GM23338 (cell line): ENCODE results near the gene CDK18. TPM values are rescaled to one million over a fixed set of nuclear protein-coding genes. Genes with fewer than 3 reads are reported as not detected.

Experiments
- ATAC-seq: fragments of 200-7000 bp; cut with Tn5 transposase; 3 replicates; pipeline ENCODE4 v1.9.1; 2020
- DNase-seq: peaks from one replicate; pipeline ENCODE4 v3.0.0-alpha.2; 2015; ENCODE audit warnings: low spot score
- H2AFZ ChIP-seq: fragments of 200-600 bp; sonication (generic); 2 replicates; pipeline ENCODE4 v1.8.0; 2016; ENCODE audit warnings: antibody characterized with exemption, mild to moderate bottlenecking, moderate library complexity
- H3F3A ChIP-seq: fragments of 200-600 bp; sonication (generic); replicated peaks from 2 replicates; pipeline ENCODE4 v1.8.0; 2017; ENCODE audit warnings: antibody characterized with exemption, mixed run types, low read depth
- H3K27ac ChIP-seq: fragments of 200-600 bp; sonication (generic); 2 replicates; pipeline ENCODE4 v1.6.1; 2016; ENCODE audit warnings: low read depth
- H3K27me3 ChIP-seq: fragments of 200-600 bp; sonication (generic); 2 replicates; pipeline ENCODE4 v1.8.0; 2016; ENCODE audit warnings: mild to moderate bottlenecking, mixed run types, moderate library complexity; ENCODE audit not compliant: insufficient read depth
- H3K36me3 ChIP-seq: fragments of 200-600 bp; sonication (generic); 2 replicates; pipeline ENCODE4 v1.8.0; 2016; ENCODE audit warnings: mild to moderate bottlenecking; ENCODE audit not compliant: insufficient read depth
- H3K4me1 ChIP-seq: fragments of 200-600 bp; sonication (generic); 2 replicates; pipeline ENCODE4 v1.8.0; 2016; ENCODE audit warnings: mild to moderate bottlenecking, moderate library complexity; ENCODE audit not compliant: insufficient read depth
- H3K4me2 ChIP-seq: fragments of 200-600 bp; sonication (generic); 2 replicates; pipeline ENCODE4 v1.7.1; 2017; ENCODE audit warnings: mixed run types
- H3K4me3 ChIP-seq: fragments of 200-600 bp; sonication (generic); 2 replicates; pipeline ENCODE4 v1.6.1; 2016; ENCODE audit warnings: mixed run types
- H3K79me2 ChIP-seq: fragments of 200-600 bp; sonication (generic); replicated peaks from 2 replicates; pipeline ENCODE4 v1.8.0; 2017; ENCODE audit warnings: mild to moderate bottlenecking; ENCODE audit not compliant: insufficient read depth
- H3K9me2 ChIP-seq: fragments of 200-600 bp; sonication (generic); 2 replicates; pipeline ENCODE4 v1.8.0; 2017; ENCODE audit not compliant: insufficient read depth
- H4K20me1 ChIP-seq: fragments of 200-600 bp; sonication (generic); replicated peaks from 2 replicates; pipeline ENCODE4 v1.8.0; 2017; ENCODE audit warnings: mild to moderate bottlenecking; ENCODE audit not compliant: insufficient read depth
- H3K27ac Mint-ChIP-seq: 2 replicates; pipeline ENCODE4 v1.8.0; 2020; ENCODE audit warnings: inconsistent platforms, mild to moderate bottlenecking, moderate library complexity, mixed read lengths
- H3K27me3 Mint-ChIP-seq: 3 replicates; pipeline ENCODE4 v1.8.0; 2022; ENCODE audit warnings: low read depth, mild to moderate bottlenecking, moderate library complexity, mixed read lengths, inconsistent platforms; ENCODE audit not compliant: insufficient read depth, poor library complexity
- H3K36me3 Mint-ChIP-seq: 3 replicates; pipeline ENCODE4 v1.8.0; 2021; ENCODE audit warnings: low read depth, mild to moderate bottlenecking, inconsistent platforms, moderate library complexity, mixed read lengths
- H3K4me1 Mint-ChIP-seq: 3 replicates; pipeline ENCODE4 v1.8.0; 2020; ENCODE audit warnings: mild to moderate bottlenecking, inconsistent platforms, mixed read lengths
- H3K4me3 Mint-ChIP-seq: 3 replicates; pipeline ENCODE4 v1.8.0; 2021; ENCODE audit warnings: moderate library complexity, mild to moderate bottlenecking, inconsistent platforms, mixed read lengths
- H3K9me3 Mint-ChIP-seq: 3 replicates; pipeline ENCODE4 v1.8.0; 2020; ENCODE audit warnings: moderate library complexity, mild to moderate bottlenecking, inconsistent platforms, mixed read lengths
- CREB1 ChIP-seq: fragments of 250-450 bp; sonication (Bioruptor Pico); IDR thresholded peaks from 2 replicates; pipeline ENCODE4 v1.5.0; 2020; ENCODE audit warnings: low read depth, mild to moderate bottlenecking, moderate library complexity
- EZH2 ChIP-seq: fragments of 200-600 bp; sonication (generic); IDR thresholded peaks from one replicate; pipeline ENCODE4 v1.8.0; 2017; ENCODE audit warnings: antibody characterized with exemption, mild to moderate bottlenecking, low read depth; ENCODE audit not compliant: unreplicated experiment
- EZH2phosphoT487 ChIP-seq: fragments of 200-600 bp; sonication (generic); IDR thresholded peaks from one replicate; pipeline ENCODE4 v1.8.1; 2018; ENCODE audit warnings: antibody characterized with exemption; ENCODE audit not compliant: unreplicated experiment
- JUNB ChIP-seq: IDR thresholded peaks from one replicate; pipeline ENCODE4 v1.6.1; 2016; ENCODE audit warnings: antibody characterized with exemption; ENCODE audit not compliant: unreplicated experiment
- NANOG ChIP-seq: IDR thresholded peaks from 2 replicates; pipeline ENCODE4 v1.6.1; 2016; ENCODE audit warnings: antibody characterized with exemption, borderline replicate concordance
- POLR2AphosphoS5 ChIP-seq: IDR thresholded peaks from 2 replicates; pipeline ENCODE4 v1.6.1; 2016; ENCODE audit warnings: antibody characterized with exemption, low read depth
- STAT1 ChIP-seq: IDR thresholded peaks from one replicate; pipeline ENCODE4 v1.6.1; 2016; ENCODE audit warnings: antibody characterized with exemption; ENCODE audit not compliant: unreplicated experiment
- ZNF114 ChIP-seq: fragments of 250-450 bp; sonication (Bioruptor Pico); IDR thresholded peaks from 2 replicates; pipeline ENCODE4 v1.5.0; 2020; ENCODE audit warnings: mild to moderate bottlenecking, moderate library complexity
- ZNF331 ChIP-seq: fragments of 250-450 bp; sonication (Bioruptor Pico); IDR thresholded peaks from 2 replicates; pipeline ENCODE4 v1.5.0; 2020; ENCODE audit warnings: low read depth, mild to moderate bottlenecking, moderate library complexity
- polyA plus RNA-seq: library from polyadenylated mRNA; unstranded; fragments of >200 nt; fragmentation: Nextera tagmentation; extraction: Ambion mirVana; gene quantifications from 2 replicates; pipeline ENCODE4 v1.2.1, GENCODE V29; 2016
- total RNA-seq: library from RNA; depleted of rRNA; stranded (reverse); fragments of >200 nt; shearing (Covaris generic); gene quantifications from 2 replicates; pipeline ENCODE4 v1.2.3, GENCODE V29; 2014
- TF ChIP-seq, protein P1 (sequence below): IDR thresholded peaks from one replicate; pipeline ENCODE4 v1.6.1; 2018; ENCODE audit warnings: antibody characterized with exemption; ENCODE audit not compliant: unreplicated experiment
- TF ChIP-seq, protein P2 (sequence below): fragments of 250-450 bp; sonication (Bioruptor Pico); IDR thresholded peaks from 2 replicates; pipeline ENCODE4 v1.5.0; 2020; ENCODE audit warnings: mild to moderate bottlenecking, moderate library complexity
- TF ChIP-seq, protein P3 (sequence below), 2 experiments: fragments of 200-600 bp in 1 of 2; sonication (generic) in 1 of 2; conservative IDR thresholded peaks; 2 replicates each; pipeline versions ENCODE4 v1.5.1 to v1.6.1; 2016 to 2017; ENCODE audit warnings: antibody characterized with exemption in 2 of 2, low read depth in 2 of 2, mild to moderate bottlenecking in 2 of 2, moderate library complexity in 1 of 2
- TF ChIP-seq, protein P4 (sequence below): IDR thresholded peaks from 2 replicates; pipeline ENCODE4 v1.6.1; 2016; ENCODE audit warnings: antibody characterized with exemption

The CDK18 gene
- total and polyA plus RNA-seq, 2 experiments from 2014 or later: 21.1 to 46.5 TPM

DNA sequence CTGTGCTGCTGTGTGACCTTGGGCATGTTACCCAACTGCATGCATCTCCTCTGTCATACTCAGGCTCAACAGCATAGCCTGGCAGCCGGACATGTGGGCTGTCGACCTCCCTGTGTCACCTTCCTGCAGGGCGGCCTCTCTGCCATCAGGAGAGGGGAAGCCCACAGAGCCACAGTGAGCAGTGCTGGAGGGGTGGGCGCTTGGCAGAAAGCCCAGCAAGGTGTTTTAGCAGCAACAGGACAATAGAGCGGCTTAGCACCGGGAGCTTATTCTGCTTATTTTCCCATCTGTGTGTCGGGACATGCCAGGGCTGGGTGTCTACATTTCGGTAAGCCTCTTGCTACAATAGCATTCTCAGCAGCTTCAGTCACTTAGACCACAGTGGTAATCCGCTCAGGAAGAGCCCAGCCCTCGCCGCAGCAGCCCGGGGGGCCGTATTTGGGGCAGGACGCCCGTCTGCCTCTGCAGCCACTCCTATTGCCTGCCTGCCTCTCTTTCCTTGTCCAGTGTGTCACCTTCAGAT is 22.8 kb upstream of the CDK18 start:
- Histone ChIP-seq H3K4me3 (no peak overlapping the region), H3K4me1 (peaks cover 11% of the 10 kb centered on the region; the same call in 1 of the 2 replicates), H3K36me3 (no peaks in the 10 kb centered on the region), H3F3A (0 out of 2 replicates have a peak, but pooled peaks cover 2% of the 10 kb centered on the region), H3K79me2 (no peaks in the 10 kb centered on the region), H3K9me2 (no peaks in the 10 kb centered on the region), H2AFZ (no peak overlapping the region), H3K4me2 (0 out of 2 replicates have a peak overlapping the region, but pooled peaks have one; percentile 26), H3K27me3 (no peaks in the 10 kb centered on the region; the same call in 1 of the 2 replicates), H3K27ac (no peak overlapping the region), H4K20me1 (no peaks in the 10 kb centered on the region)
- Mint-ChIP-seq H3K9me3 (0 out of 3 replicates have a peak, but pooled peaks cover 2% of the 10 kb centered on the region), H3K4me1 (peaks cover 54% of the 10 kb centered on the region), H3K27ac (no peak overlapping the region), H3K36me3 (no peaks in the 10 kb centered on the region; the same call in 2 of the 3 replicates), H3K4me3 (no peak overlapping the region), H3K27me3 (peaks cover 24% of the 10 kb centered on the region)
- DNase-seq (no peak), ATAC-seq (no peak)
- TF ChIP-seq CREB1 (CRISPR knock-in tag): no peak
- TF ChIP-seq, protein P1, sequence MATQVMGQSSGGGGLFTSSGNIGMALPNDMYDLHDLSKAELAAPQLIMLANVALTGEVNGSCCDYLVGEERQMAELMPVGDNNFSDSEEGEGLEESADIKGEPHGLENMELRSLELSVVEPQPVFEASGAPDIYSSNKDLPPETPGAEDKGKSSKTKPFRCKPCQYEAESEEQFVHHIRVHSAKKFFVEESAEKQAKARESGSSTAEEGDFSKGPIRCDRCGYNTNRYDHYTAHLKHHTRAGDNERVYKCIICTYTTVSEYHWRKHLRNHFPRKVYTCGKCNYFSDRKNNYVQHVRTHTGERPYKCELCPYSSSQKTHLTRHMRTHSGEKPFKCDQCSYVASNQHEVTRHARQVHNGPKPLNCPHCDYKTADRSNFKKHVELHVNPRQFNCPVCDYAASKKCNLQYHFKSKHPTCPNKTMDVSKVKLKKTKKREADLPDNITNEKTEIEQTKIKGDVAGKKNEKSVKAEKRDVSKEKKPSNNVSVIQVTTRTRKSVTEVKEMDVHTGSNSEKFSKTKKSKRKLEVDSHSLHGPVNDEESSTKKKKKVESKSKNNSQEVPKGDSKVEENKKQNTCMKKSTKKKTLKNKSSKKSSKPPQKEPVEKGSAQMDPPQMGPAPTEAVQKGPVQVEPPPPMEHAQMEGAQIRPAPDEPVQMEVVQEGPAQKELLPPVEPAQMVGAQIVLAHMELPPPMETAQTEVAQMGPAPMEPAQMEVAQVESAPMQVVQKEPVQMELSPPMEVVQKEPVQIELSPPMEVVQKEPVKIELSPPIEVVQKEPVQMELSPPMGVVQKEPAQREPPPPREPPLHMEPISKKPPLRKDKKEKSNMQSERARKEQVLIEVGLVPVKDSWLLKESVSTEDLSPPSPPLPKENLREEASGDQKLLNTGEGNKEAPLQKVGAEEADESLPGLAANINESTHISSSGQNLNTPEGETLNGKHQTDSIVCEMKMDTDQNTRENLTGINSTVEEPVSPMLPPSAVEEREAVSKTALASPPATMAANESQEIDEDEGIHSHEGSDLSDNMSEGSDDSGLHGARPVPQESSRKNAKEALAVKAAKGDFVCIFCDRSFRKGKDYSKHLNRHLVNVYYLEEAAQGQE: no peak
- no peak for TF ChIP-seq EZH2phosphoT487
- TF ChIP-seq, protein P2, sequence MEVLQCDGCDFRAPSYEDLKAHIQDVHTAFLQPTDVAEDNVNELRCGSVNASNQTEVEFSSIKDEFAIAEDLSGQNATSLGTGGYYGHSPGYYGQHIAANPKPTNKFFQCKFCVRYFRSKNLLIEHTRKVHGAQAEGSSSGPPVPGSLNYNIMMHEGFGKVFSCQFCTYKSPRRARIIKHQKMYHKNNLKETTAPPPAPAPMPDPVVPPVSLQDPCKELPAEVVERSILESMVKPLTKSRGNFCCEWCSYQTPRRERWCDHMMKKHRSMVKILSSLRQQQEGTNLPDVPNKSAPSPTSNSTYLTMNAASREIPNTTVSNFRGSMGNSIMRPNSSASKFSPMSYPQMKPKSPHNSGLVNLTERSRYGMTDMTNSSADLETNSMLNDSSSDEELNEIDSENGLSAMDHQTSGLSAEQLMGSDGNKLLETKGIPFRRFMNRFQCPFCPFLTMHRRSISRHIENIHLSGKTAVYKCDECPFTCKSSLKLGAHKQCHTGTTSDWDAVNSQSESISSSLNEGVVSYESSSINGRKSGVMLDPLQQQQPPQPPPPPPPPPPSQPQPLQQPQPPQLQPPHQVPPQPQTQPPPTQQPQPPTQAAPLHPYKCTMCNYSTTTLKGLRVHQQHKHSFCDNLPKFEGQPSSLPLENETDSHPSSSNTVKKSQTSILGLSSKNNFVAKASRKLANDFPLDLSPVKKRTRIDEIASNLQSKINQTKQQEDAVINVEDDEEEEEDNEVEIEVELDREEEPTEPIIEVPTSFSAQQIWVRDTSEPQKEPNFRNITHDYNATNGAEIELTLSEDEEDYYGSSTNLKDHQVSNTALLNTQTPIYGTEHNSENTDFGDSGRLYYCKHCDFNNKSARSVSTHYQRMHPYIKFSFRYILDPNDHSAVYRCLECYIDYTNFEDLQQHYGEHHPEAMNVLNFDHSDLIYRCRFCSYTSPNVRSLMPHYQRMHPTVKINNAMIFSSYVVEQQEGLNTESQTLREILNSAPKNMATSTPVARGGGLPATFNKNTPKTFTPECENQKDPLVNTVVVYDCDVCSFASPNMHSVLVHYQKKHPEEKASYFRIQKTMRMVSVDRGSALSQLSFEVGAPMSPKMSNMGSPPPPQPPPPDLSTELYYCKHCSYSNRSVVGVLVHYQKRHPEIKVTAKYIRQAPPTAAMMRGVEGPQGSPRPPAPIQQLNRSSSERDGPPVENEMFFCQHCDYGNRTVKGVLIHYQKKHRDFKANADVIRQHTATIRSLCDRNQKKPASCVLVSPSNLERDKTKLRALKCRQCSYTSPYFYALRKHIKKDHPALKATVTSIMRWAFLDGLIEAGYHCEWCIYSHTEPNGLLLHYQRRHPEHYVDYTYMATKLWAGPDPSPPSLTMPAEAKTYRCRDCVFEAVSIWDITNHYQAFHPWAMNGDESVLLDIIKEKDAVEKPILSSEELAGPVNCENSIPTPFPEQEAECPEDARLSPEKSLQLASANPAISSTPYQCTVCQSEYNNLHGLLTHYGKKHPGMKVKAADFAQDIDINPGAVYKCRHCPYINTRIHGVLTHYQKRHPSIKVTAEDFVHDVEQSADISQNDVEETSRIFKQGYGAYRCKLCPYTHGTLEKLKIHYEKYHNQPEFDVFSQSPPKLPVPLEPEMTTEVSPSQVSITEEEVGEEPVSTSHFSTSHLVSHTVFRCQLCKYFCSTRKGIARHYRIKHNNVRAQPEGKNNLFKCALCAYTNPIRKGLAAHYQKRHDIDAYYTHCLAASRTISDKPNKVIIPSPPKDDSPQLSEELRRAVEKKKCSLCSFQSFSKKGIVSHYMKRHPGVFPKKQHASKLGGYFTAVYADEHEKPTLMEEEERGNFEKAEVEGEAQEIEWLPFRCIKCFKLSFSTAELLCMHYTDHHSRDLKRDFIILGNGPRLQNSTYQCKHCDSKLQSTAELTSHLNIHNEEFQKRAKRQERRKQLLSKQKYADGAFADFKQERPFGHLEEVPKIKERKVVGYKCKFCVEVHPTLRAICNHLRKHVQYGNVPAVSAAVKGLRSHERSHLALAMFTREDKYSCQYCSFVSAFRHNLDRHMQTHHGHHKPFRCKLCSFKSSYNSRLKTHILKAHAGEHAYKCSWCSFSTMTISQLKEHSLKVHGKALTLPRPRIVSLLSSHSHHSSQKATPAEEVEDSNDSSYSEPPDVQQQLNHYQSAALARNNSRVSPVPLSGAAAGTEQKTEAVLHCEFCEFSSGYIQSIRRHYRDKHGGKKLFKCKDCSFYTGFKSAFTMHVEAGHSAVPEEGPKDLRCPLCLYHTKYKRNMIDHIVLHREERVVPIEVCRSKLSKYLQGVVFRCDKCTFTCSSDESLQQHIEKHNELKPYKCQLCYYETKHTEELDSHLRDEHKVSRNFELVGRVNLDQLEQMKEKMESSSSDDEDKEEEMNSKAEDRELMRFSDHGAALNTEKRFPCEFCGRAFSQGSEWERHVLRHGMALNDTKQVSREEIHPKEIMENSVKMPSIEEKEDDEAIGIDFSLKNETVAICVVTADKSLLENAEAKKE (CRISPR knock-in tag): no peak
- no peak for TF ChIP-seq JUNB
- TF ChIP-seq STAT1: no peak
- no peak for TF ChIP-seq ZNF114 (CRISPR knock-in tag)
- TF ChIP-seq NANOG: no peak
- TF ChIP-seq, protein P3, sequence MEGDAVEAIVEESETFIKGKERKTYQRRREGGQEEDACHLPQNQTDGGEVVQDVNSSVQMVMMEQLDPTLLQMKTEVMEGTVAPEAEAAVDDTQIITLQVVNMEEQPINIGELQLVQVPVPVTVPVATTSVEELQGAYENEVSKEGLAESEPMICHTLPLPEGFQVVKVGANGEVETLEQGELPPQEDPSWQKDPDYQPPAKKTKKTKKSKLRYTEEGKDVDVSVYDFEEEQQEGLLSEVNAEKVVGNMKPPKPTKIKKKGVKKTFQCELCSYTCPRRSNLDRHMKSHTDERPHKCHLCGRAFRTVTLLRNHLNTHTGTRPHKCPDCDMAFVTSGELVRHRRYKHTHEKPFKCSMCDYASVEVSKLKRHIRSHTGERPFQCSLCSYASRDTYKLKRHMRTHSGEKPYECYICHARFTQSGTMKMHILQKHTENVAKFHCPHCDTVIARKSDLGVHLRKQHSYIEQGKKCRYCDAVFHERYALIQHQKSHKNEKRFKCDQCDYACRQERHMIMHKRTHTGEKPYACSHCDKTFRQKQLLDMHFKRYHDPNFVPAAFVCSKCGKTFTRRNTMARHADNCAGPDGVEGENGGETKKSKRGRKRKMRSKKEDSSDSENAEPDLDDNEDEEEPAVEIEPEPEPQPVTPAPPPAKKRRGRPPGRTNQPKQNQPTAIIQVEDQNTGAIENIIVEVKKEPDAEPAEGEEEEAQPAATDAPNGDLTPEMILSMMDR (conservative IDR thresholded peaks at IDR 0.05; ENCODE audit: low read depth in 2 of 2): no peak
- no peak for TF ChIP-seq ZNF331 (CRISPR knock-in tag)
- no peak for TF ChIP-seq EZH2
- TF ChIP-seq POLR2AphosphoS5: no peak
- TF ChIP-seq, protein P4, sequence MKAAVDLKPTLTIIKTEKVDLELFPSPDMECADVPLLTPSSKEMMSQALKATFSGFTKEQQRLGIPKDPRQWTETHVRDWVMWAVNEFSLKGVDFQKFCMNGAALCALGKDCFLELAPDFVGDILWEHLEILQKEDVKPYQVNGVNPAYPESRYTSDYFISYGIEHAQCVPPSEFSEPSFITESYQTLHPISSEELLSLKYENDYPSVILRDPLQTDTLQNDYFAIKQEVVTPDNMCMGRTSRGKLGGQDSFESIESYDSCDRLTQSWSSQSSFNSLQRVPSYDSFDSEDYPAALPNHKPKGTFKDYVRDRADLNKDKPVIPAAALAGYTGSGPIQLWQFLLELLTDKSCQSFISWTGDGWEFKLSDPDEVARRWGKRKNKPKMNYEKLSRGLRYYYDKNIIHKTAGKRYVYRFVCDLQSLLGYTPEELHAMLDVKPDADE: no peak
